Measurements from ENCODE around the gene SLC39A11.
A peak's percentile ranks its signal among the peaks of the same experiment; 100 is the strongest.
"Not testable (repeated sequence)": the region's sequence is repeated elsewhere in the genome, so short reads cannot be mapped to it uniquely, and the experiment has no call there.

The SLC39A11 gene

DNA sequence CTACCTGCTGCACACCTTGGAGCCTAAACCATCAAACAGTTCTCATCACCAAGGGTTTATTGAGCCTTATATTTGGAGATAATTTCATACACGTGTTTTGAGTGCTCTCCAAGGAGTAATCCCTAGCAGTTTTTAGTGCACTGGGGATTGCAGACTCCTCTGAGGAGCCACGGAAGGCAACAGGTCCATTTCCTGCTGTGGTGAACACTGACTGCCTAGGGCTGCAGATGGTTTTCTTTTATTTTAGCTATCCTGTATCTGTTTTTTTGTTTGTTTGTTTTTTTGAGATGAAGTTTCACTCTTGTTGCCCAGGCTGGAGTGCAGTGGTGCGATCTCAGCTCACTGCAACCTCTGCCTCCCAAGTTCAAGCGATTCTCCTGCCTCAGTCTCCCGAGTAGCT is 93.0 kb downstream of the SLC39A11 start:
- DNase-seq, result not testable (repeated sequence)

DNA sequence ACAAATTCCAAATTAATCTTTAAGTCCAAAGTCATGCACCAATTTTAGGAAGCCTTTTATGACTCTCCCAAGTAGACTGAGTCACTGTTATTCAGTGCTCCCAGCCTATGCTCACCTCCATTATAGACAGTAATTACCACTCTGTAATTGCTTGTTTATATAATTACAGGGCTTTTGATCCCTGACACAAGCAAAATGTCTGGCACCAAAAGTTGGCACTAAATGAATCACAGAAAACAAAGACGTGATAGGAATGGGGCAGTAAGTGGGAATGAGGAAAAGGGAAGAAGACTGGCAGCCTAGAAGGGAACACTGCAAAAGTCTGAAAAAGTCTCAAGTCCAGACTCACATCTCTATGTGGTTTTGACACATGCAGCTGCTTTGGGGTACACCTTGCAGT is 94.1 kb downstream of the SLC39A11 start:
- DNase-seq, result no peak

DNA sequence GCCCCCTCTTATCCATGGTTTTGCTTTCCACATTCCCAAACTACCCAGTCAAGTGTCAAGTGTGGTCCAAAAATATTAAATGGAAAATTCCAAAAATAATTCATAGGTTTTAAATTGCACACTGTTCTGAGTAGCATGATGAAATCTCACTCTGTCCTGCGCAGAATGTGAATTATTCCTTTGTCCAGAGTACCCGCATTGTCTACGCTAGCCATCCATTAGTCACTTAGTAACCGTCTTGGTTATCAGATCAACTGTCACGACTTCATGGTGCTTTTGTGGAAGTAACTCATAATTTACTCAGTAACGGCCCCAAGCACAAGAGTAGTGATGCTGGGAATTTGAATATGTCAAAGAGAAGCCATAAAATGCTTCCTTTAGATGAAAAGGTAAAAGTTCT is 94.9 kb downstream of the SLC39A11 start:
- no peak for DNase-seq

DNA sequence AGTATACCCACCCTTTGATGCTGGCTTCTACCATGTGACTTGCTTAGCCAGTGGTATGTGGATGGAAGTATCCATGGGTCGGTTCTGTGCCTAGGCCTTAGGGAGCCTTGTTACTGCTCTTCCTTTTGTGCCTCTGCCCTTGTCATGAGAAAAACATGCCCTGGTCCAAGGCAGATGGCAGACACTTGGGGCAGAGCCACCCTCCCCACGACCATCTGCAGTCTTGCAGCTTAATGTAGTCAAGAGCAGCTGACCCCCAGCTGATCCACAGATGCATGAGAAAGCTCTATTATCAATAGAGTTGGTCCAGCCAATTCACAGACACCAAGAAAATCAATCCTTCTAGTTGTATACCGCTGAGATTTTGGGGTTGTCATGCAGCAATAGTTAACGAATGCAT is 95.7 kb downstream of the SLC39A11 start:
- no peak for DNase-seq

DNA sequence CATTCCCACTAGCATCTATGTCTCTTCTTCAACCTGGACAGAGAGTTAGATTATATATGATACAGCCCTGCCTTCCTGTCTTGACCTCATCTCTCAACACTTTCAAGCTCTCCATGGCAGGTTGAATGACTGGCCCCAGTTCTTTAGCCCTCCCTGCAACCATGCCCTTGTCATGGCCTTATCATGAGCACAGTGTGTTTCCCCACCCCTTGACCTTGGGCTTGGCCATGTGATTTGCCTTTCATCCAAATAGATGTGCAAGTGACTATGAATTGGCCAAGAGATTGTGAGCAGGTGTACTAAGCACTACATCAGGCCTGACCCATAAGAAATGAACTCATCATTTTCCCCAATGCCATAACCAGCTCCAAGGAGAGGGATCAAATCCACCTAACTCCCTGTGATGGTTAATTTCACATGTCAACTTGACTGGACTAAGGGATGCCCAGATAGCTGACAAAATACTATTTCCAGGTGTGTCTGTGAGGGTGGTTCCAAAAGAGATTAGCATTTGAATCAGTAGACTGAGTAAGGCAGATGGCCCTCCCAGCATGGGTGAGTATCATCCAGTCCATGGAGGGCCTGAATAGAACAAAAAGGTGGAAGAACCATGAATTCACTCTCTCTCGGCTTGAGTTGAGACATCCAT is 97.4 kb downstream of the SLC39A11 start:
- DNase-seq, result no peak

DNA sequence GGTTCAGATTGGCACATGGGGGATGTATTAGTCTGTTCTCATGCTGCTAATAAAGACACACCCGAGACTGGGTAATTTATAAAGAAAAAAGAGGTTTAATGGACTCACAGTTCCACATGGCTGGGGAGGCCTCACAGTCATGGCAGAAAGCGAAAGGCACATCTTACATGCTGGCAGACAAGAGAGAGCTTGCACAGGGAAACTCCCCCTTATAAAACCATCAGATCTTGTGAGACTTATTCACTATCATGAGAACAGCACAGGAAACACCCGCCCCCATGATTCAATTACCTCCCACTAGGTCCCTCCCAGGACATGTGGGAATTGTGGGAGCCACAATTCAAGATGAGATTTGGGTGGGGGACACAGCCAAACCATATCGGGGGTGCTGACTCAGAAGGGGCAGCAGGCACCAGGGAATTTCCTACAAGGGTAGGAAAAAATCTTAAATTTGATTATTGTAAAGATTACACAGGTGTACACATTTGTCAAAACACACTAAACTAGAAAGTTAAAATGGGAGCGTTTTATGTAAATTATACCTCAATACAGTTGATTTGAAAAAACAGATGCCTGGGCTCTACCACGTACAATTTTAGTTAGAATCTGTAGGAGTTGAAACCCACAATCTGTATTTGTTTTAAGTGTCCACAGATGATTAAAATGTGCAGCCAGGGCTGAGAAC is 99.6 kb downstream of the SLC39A11 start:
- DNase-seq, result not testable (repeated sequence)

DNA sequence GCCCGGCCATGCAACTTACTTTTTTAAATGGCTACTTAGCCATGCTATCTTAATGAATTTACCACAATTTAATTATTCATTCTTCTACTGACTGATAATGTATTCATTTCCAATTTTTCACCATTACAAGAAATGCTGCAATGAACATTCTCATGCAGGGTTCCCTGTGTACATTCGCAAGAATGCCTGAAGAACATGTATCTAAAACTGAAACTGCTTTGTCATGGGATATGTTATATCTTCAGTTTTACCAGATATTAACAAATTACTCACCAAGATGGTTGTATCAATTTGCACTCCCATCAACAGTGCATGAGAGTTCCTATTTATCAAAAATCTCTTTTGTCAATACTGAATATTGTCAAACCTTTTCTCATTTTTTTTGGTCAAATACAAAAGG is 100.8 kb downstream of the SLC39A11 start:
- DNase-seq, result no peak

DNA sequence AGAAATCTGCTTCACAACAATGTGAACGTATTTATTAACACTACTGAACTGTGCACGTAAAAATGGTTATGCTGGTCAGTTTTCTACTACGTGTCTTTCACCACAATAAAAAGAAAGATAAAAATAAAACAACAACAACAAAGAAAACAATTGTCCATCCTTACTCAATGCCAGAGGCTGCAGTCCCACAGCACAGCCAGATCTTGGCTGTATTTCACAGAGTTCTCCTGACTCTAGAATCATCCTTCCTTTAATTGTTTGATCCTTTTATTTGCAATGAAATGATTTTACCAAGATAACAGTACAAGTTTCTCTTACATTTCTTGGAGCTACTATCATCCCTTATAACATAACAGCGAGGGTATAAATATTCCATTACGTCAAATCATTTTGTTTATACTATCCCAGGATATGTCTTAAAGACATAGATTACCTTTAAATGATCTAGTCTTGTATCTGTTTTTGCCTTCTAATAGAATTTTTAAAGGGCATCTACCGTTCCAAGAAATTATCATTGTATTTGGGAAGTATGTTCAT is 103.3 kb downstream of the SLC39A11 start:
- no peak for DNase-seq

DNA sequence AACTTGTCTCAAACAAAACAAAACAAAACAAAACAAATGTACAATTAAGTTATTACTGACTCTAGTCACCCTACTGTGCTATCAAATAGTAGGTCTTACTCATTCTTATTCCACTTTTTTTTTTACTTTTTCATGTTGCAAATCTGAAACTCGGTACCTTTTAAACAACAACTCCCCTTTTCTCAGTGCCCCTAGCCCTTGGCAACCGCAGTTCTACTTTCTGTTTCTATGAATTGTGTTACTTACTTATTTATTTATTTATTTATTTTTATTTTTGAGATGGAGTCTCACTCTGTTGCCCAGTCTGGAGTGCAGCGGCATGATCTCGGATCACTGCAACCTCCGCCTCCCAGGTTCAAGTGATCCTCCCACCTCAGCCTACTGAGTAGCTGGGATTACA is 104.0 kb downstream of the SLC39A11 start:
- no peak for DNase-seq

DNA sequence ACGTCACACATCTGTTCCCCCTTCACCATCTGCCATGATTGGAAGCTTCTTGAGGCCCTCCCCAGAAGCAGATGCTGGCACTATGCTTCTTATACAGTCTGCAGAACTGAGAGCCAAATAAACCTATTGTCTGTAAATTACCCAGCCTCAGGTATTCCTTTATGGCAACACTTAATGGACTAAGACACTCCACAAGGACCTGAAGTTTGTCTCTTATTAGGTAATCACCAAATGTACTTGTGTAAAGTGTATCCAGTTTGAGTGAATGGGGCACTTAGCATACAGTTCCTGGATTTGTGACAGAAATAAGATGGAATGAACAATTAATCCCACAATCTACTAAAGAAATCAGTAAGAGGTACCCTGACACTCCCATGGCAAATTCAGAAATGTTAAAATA is 105.3 kb downstream of the SLC39A11 start:
- no peak for DNase-seq

DNA sequence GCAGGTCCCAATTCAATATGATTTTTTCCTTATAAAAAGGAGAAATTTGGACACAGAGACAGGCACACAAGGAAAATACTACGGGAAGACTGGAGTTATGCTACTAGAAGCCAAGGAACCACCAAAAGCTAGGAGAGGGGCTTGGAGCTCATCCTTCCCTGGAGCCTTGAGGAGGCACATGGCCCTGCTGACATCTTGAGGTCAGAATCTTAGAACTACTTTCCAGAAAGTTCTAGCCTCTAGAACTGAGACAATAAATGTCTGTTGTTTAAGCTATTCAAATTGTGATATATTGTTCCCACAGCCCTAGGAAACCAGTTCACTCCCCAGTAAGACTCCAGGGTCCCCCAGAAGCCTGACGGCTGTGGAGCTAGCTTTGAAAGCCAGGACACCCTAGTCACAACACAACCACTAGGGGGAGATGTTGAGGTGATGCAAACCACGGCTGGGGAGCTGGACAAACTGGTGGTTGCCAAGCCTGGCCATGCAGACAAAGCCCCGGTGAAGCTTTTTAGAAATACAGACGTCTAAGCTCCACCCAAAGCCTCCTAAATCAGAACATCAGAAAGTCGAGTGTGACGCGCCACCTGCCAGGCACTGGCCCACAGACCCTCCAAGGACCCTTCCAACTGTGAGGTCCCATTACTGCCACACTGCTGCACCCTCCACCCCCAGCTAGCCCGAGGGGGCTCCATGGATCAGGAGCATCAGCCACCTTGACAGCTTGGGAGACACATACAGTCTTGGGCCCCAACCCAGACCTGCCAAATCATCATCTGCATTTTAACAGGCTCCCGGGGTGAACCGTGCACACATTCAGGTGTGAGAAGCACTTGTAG is 106.4 kb downstream of the SLC39A11 start:
- peak; percentile 61 for DNase-seq

DNA sequence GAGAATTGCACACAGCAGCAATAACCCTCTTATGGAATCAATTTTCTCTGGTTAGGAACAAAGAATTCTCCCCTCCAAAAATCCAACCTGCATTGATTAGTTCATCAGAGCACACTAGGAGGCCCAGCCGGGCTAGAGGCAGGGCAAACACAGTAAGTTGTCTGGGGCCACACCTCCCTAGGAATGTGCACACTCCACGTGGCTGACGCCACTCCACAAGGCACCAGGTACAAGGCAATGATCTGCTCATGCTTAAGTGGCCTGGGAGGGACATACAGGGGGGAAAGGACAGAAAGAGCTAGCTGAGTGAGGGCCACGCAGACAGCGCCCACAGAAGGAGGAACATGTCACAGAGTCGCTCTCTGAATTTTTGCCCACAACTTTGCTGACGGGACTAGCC is 107.6 kb downstream of the SLC39A11 start:
- DNase-seq, result no peak

DNA sequence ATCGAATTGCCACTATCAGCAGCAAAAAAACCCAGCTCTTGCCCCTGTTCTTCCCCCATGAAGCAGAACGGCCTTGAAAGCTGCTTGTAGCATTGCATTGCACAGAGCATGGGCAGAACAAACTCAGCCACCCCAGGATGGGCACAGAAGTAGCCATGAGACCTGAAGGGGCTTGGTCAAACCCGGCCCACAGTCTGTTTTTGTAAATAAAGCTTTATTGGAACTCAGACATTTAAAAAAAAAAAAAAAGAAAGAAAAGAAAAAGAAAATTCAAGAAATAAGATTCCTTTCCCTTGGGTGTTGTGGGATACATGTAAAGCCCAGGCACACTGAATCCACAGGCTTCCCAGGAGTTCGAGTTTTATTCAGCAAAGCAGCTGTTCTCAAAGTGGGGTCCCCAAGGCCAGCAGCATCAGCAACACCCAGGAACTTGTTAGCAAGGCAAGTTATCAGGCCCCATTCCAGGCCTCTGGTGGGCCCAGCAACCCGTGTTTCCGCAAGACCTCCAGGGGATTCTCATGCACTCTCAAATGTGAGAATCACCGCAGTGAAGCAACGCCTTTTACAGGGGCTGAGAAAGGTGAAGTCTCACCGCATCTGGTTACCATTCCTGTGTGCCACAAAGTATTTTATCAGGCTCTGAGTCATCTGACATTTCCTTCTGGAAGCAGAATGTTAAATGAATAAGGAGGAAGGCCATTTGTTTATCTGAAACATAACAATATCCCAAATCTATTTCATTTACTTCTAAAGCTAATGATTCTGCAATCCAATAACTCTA is 108.2 kb downstream of the SLC39A11 start:
- no peak for DNase-seq

DNA sequence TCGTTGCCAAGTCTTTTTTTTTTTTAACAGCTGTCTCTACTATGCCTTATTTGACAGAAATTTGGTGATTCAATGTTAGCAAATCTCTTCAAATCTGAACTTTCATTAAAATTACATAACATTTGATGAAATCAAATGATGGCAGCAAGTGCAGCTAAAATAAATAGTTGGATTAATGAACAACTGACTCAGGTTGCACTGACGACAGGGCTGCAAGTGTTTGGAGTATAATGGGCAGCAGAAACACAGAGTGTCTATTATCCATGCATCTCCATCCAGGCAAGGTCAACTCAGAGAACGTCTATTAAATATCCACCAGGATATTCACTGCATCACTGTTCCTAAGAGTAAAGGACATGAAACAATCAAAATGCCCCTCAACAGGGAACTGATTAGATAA is 109.8 kb downstream of the SLC39A11 start:
- DNase-seq, result no peak

DNA sequence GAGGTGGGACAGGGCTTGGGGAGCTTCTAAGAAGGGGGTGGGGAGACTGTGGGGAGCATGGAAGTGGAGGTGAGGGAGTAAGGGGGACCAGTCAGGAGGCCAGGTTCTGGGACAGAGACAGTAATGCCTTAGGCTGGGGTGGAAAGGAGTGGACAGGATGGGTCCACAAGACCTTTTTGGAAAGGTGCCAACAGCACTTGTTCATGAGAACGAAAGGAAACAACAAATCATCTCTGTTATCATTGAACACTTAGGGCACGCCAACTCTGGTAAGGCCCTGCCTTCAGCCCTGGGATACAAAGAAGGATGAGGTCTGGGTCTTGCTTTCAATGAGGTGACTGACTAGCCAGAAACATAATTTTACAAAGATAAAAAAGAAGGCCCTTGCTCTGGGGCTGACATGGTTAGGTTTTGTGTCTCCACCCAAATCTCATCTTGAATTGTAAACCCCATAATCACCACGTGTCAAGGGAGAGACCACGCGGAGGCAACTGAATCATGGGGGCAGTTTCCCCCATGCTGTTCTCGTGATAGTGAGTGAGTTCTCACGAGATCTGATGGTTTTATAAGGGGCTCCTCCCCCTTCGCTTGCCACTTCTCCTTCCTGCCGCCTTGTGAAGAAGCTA is 113.8 kb downstream of the SLC39A11 start:
- DNase-seq, result no peak

DNA sequence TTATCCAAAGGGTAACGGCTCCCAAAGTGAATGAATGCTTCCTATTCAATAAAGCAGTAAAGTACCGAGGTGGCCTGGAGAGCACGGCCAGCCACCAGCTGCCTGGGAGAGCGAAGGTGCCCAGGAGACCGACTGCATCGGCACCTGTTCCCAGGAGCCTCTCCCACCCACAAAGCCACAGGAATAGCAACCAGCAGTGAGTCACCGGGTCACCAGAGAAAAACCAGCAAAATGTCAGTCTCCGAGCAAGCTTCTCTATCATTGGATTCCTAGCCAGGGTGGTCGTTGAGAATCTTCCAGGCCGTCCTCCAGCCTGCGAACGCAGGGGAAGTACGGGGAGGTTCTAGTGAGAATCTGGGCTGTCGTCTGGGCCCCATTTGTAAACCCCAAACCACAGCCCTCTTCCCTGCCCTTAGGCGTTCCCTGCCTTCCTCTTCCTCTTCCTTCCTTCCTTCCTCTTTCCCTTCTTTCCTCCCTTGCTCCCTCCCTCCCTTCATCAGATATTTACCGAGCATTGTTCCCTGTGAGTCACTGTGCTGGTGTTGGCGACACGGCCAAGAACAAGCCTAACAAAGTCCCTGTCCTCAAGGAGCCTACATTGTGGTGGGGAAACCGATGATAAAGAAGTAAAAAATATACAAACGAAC is 114.6 kb downstream of the SLC39A11 start:
- DNase-seq, result no peak

DNA sequence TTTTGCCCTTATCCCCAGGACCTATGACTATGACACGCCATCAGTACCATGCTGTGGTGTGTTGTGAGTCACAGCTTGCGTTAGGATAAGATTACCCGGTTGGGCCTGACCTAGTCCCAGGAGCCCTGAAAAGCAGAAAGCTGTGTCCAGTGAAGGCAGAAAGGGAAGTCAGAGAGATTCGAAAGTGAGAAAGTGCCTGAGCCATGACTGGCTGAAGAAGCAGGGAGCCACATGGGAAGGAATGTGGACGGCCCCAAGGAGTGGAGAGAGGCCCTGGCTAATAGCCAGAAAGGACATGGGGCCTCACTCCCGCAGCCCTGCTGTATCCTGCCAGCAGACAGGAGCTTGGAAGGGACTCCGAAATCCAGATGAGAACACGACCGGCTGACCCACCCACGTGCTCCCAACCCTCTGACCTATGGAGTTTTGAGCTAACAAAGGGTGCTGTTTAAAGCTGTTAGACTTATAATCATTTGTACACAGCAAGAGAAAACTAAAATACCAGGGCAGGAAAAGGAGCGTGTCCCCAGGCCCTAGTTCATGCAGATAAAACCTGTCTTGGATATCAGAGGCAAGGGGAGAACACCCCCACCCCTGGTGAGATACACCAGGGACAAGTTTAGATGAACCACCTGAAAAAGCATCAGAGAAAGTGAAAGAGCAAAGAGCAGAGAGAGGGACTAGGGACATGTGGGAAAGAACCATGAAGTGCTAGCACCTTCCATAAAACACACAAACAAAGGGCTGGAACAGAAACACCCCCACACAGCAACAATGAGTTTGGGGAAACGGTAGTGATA is 115.3 kb downstream of the SLC39A11 start:
- DNase-seq, result no peak

DNA sequence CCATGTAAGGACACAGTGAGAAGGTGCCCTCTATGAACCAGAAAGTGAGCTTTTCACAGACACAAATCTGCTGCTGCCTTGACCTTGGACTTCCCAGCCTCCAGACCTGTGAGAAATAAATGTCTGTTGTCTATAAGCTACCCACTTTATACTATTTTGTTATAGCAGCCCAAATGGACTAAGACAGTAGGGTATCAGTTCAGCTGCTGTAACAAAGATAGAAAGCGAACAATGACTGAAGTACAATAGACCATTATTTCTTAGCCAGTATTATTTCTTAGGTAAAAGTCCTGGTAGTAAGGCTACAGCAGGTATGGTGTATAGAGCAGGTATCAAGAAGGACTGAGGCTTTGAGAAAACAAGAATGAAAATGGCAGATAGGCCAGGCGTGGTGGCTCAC is 117.0 kb downstream of the SLC39A11 start:
- DNase-seq, result no peak

DNA sequence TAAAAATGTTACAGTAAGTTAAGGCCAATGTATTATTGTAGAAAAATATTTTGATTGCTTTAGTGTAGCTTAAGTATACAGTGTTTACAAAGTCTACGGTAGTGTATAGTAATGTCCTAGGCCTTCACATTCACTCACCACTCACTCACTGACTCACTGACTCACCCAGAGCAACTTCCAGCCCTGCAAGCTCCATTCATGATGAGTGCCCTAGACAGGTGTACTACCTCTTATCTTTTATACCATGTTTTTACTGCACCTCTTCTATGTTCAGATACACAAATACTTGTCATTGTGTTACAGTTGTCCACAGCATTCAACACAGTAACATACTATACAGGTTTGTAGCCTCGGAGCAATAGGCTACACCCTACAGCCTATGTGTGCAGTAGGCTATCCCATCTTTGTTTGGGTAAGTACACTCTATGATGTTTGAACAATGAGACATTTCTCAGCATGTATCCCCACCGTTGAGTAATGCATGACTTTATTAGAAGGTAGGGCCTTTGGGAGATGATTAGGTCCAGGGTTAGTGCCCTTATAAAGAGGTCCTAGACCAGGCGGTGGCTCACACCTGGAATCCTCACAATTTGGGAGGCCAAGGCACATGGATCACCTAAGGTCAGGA is 117.8 kb downstream of the SLC39A11 start:
- no peak for DNase-seq

DNA sequence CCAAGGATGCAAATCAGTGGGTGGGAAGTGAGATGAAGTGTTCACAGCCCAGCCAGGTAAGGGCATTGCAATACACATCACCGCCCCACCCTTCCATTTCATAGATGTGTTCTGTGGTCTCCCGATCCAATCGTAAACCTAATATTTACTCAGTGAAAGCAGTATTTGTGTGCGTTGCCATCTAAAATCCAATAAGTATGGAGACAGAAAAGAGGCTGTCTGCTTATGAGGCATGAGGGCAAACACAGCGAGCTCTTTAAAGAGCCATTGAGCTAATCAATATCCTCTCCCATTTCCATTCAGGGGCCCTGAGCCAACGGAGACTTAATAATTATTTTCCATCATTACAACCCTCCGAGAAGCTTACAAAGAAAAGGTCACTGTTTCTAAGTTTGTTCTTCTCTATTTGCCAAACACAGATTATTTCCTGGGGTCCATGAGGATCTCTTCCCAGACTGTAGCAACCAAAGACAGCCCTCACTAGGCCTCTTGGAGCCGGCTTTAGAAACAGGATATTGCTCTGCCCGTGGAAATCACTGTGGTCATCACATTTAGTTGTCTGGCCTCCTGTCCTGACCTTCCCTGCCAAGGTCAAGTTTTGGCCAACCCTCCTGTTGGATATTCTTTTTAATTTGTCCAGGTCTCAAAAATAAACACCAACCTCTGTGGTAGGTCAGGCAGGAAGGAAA is 120.1 kb downstream of the SLC39A11 start:
- peak; percentile 56 for DNase-seq
